Astrocyte (in vitro differentiated cells and primary cell): ENCODE data around the gene LDLRAD4. TPM values are rescaled to one million over a fixed set of nuclear protein-coding genes. Genes with fewer than 3 reads are reported as not detected.
A peak's percentile ranks its signal among the peaks of the same experiment; 100 is the strongest.

Experiments
- DNase-seq: peaks from one replicate; pipeline ENCODE4 v3.0.0-alpha.2; 2010; ENCODE audit warnings: low read depth
- FAIRE-seq: peaks from 2 replicates; lab custom pipeline; 2011; peaks lifted over from hg19 to GRCh38; lab: Jason Lieb, UNC
- H2AFZ ChIP-seq: 2 replicates; pipeline ENCODE4 v1.6.0; 2012; ENCODE audit warnings: low read depth, low read length, inconsistent platforms
- H3K27ac ChIP-seq: 2 replicates; pipeline ENCODE4 v1.5.1; 2011; ENCODE audit warnings: low read depth, low read length, inconsistent platforms
- H3K27me3 ChIP-seq: 2 replicates; pipeline ENCODE4 v1.6.0; 2011; ENCODE audit warnings: low read length, inconsistent platforms; ENCODE audit not compliant: insufficient read depth
- H3K36me3 ChIP-seq: 2 replicates; pipeline ENCODE4 v1.5.1; 2011; ENCODE audit warnings: low read length, inconsistent platforms; ENCODE audit not compliant: insufficient read depth
- H3K4me1 ChIP-seq: 2 replicates; pipeline ENCODE4 v1.5.1; 2011; ENCODE audit warnings: low read length, inconsistent platforms; ENCODE audit not compliant: insufficient read depth
- H3K4me2 ChIP-seq: 2 replicates; pipeline ENCODE4 v1.6.0; 2012; ENCODE audit warnings: low read length, inconsistent platforms
- H3K4me3 ChIP-seq: 2 replicates; pipeline ENCODE4 v1.5.1; 2011; ENCODE audit warnings: low read depth, mild to moderate bottlenecking, low read length, inconsistent platforms; ENCODE audit not compliant: insufficient read depth
- H3K79me2 ChIP-seq: 2 replicates; pipeline ENCODE4 v1.6.0; 2012; ENCODE audit warnings: mild to moderate bottlenecking, low read length, inconsistent platforms; ENCODE audit not compliant: insufficient read depth
- H3K9ac ChIP-seq: 2 replicates; pipeline ENCODE4 v1.6.0; 2012; ENCODE audit warnings: mild to moderate bottlenecking, low read length, inconsistent platforms
- H3K9me3 ChIP-seq: 2 replicates; pipeline ENCODE4 v1.5.1; 2012; ENCODE audit warnings: low read depth, mild to moderate bottlenecking, low read length, inconsistent platforms; ENCODE audit not compliant: insufficient read depth
- H4K20me1 ChIP-seq: 2 replicates; pipeline ENCODE4 v1.6.0; 2012; ENCODE audit warnings: low read length, inconsistent platforms; ENCODE audit not compliant: insufficient read depth
- H3K27ac Mint-ChIP-seq: one replicate; pipeline ENCODE4 v1.8.0; 2021; ENCODE audit warnings: mild to moderate bottlenecking, mixed read lengths; ENCODE audit not compliant: unreplicated experiment
- H3K27me3 Mint-ChIP-seq: one replicate; pipeline ENCODE4 v1.8.0; 2021; ENCODE audit warnings: low read depth, mixed read lengths; ENCODE audit not compliant: unreplicated experiment
- H3K36me3 Mint-ChIP-seq: one replicate; pipeline ENCODE4 v1.8.0; 2021; ENCODE audit warnings: low read depth, mixed read lengths; ENCODE audit not compliant: unreplicated experiment
- H3K4me1 Mint-ChIP-seq: one replicate; pipeline ENCODE4 v1.8.0; 2021; ENCODE audit warnings: low read depth, mixed read lengths; ENCODE audit not compliant: unreplicated experiment
- H3K4me3 Mint-ChIP-seq: one replicate; pipeline ENCODE4 v1.8.0; 2021; ENCODE audit warnings: mild to moderate bottlenecking, moderate library complexity, mixed read lengths; ENCODE audit not compliant: unreplicated experiment
- H3K9me3 Mint-ChIP-seq: one replicate; pipeline ENCODE4 v1.8.0; 2021; ENCODE audit warnings: mild to moderate bottlenecking, mixed read lengths; ENCODE audit not compliant: unreplicated experiment
- CTCF ChIP-seq: IDR thresholded peaks from 2 replicates; pipeline ENCODE4 v1.5.1; 2011; ENCODE audit warnings: low read depth, mild to moderate bottlenecking, inconsistent platforms, low read length, moderate library complexity; ENCODE audit not compliant: insufficient read depth
- EZH2 ChIP-seq: IDR thresholded peaks from 2 replicates; pipeline ENCODE4 v1.6.1; 2012; ENCODE audit warnings: mild to moderate bottlenecking, low read length, inconsistent platforms; ENCODE audit not compliant: insufficient read depth
- total RNA-seq: library from RNA; stranded (reverse); gene quantifications from 2 replicates; pipeline ENCODE4 v1.2.1, GENCODE V29; 2021

LDLRAD4 gene
- total RNA-seq, 1 donor from 2014 or later = 26.0 TPM

- Mint-ChIP-seq H3K27ac (peak overlapping the region; percentile 44), H3K4me1 (peaks cover 52% of the 10 kb centered on the region), H3K4me3 (no peak overlapping the region), H3K9me3 (peaks cover 2% of the 10 kb centered on the region), H3K27me3 (no peaks in the 10 kb centered on the region), H3K36me3 (peaks cover 14% of the 10 kb centered on the region)
- Histone ChIP-seq H3K36me3 (no peaks in the 10 kb centered on the region), H3K4me3 (no peak overlapping the region), H2AFZ (no peak overlapping the region), H3K27ac (no peak overlapping the region), H3K9me3 (no peaks in the 10 kb centered on the region), H3K4me2 (no peak overlapping the region), H4K20me1 (no peaks in the 10 kb centered on the region), H3K4me1 (peaks cover 6% of the 10 kb centered on the region), H3K79me2 (no peaks in the 10 kb centered on the region), H3K27me3 (no peaks in the 10 kb centered on the region), H3K9ac (no peak overlapping the region)
- TF ChIP-seq EZH2 (no peak), CTCF (no peak)
- no peak for FAIRE-seq
- no peak for DNase-seq
These were observed 67.3 kb downstream of the LDLRAD4 start for GRCh38 chr18:13285874-13286273.

- Mint-ChIP-seq H3K9me3 (peaks cover 2% of the 10 kb centered on the region), H3K27me3 (no peaks in the 10 kb centered on the region), H3K27ac (peak overlapping the region; percentile 41), H3K4me3 (no peak overlapping the region), H3K36me3 (peaks cover 14% of the 10 kb centered on the region), H3K4me1 (peaks cover 51% of the 10 kb centered on the region)
- Histone ChIP-seq H3K4me3 (no peak overlapping the region), H2AFZ (no peak overlapping the region), H4K20me1 (no peaks in the 10 kb centered on the region), H3K36me3 (no peaks in the 10 kb centered on the region), H3K9me3 (no peaks in the 10 kb centered on the region), H3K79me2 (no peaks in the 10 kb centered on the region), H3K9ac (no peak overlapping the region), H3K4me1 (peaks cover 4% of the 10 kb centered on the region), H3K4me2 (no peak overlapping the region), H3K27me3 (no peaks in the 10 kb centered on the region), H3K27ac (no peak overlapping the region)
- DNase-seq = no peak
- TF ChIP-seq CTCF (no peak), EZH2 (no peak)
- no peak for FAIRE-seq
These were observed 68.0 kb downstream of the LDLRAD4 start for GRCh38 chr18:13286456-13287125.

GRCh38 chr18:13287372-13287771 is 68.8 kb downstream of the LDLRAD4 start:
- peaks cover 55% of the 10 kb centered on the region for H3K4me1 Mint-ChIP-seq
- peaks cover 15% of the 10 kb centered on the region for H3K36me3 Mint-ChIP-seq
- Histone ChIP-seq H3K4me2 (no peak overlapping the region), H3K9me3 (no peaks in the 10 kb centered on the region), H3K79me2 (no peaks in the 10 kb centered on the region), H3K4me1 (peaks cover 4% of the 10 kb centered on the region), H3K27me3 (no peaks in the 10 kb centered on the region), H3K4me3 (no peak overlapping the region), H3K9ac (no peak overlapping the region), H4K20me1 (no peaks in the 10 kb centered on the region), H3K36me3 (no peaks in the 10 kb centered on the region), H3K27ac (no peak overlapping the region), H2AFZ (no peak overlapping the region)
- DNase-seq = no peak
- no peak for FAIRE-seq
- TF ChIP-seq CTCF (no peak), EZH2 (no peak)
- no peak overlapping the region for H3K4me3 Mint-ChIP-seq
- H3K9me3 Mint-ChIP-seq = peaks cover 2% of the 10 kb centered on the region
- H3K27me3 Mint-ChIP-seq = no peaks in the 10 kb centered on the region
- H3K27ac Mint-ChIP-seq = peak overlapping the region; percentile 37
